ENCODE results near the gene LMTK3.

The LMTK3 gene

GRCh38 chr19:48441360-48442050 is 70.1 kb downstream of the LMTK3 start:
- Mint-ChIP-seq H3K27me3 (peaks cover 62% of the 10 kb centered on the region), H3K27ac (no peak overlapping the region), H3K4me3 (no peak overlapping the region), H3K4me1 (peaks cover 27% of the 10 kb centered on the region), H3K9me3 (no peaks in the 10 kb centered on the region), H3K36me3 (peaks cover 4% of the 10 kb centered on the region)
- CTCF ChIA-PET: interaction anchor here (0.6 to 1.1 kb wide), 2 partner anchors 15 to 50 kb away, joined by 3 read pairs; partner anchors contain the start of gene KDELR1
- no peak for DNase-seq

GRCh38 chr19:48436586-48436985 is 75.0 kb downstream of the LMTK3 start:
- DNase-seq: no peak
- Mint-ChIP-seq H3K9me3 (no peaks in the 10 kb centered on the region), H3K27ac (no peak overlapping the region), H3K36me3 (no peaks in the 10 kb centered on the region), H3K4me1 (peaks cover 5% of the 10 kb centered on the region), H3K4me3 (no peak overlapping the region), H3K27me3 (peaks cover 54% of the 10 kb centered on the region)
- CTCF ChIA-PET: no interaction called here
